Measurements from ENCODE around the gene PGS1.

- no peak for TF ChIP-seq POLR2AphosphoS5 (IDR thresholded peaks at IDR 0.05; ENCODE audit: borderline replicate concordance, low read depth, low read length)
- no peak for TF ChIP-seq EZH2 (IDR thresholded peaks at IDR 0.05)
- TF ChIP-seq FOXP2 (optimal IDR thresholded peaks at IDR 0.05; ENCODE audit: control extremely low read depth, extremely low read length, insufficient read depth), result no peak
Observed at GRCh38 chr17:78367193-78367592, 11.3 kb upstream of the PGS1 start.
